ENCODE measurements around the gene PTPRK. TPM values are rescaled to one million over a fixed set of nuclear protein-coding genes. Genes with fewer than 3 reads are reported as not detected.

Gene PTPRK
- polyA plus RNA-seq, 3 donors = 0.01 TPM; not detected in 2

GRCh38 chr6:127966616-127967015 lies 553.8 kb downstream of the PTPRK start:
- H3K9me3 ChIP-seq (replicated peaks in 1 of 2; ENCODE audit: control insufficient read depth in 1 of 2, insufficient read depth in 1 of 2, low read length in 2 of 2) = no peaks in the 10 kb centered on the region
- no peak overlapping the region for H3K27ac ChIP-seq (ENCODE audit: low read depth in 1 of 2, low read length in 2 of 2)
- H3K79me2 ChIP-seq (ENCODE audit: insufficient read depth, low read length) = no peaks in the 10 kb centered on the region
- no peaks in the 10 kb centered on the region for H3K4me1 Mint-ChIP-seq
- H3K27me3 ChIP-seq (ENCODE audit: control insufficient read depth in 2 of 2, insufficient read depth in 2 of 2, low read length in 2 of 2) = no peaks in the 10 kb centered on the region
- H3K4me3 Mint-ChIP-seq = no peak overlapping the region
- no peak overlapping the region for H3K4me3 ChIP-seq (replicated peaks in 1 of 3; ENCODE audit: low read depth in 2 of 3, low read length in 3 of 3)
- peaks cover 0 to 4% (median 0%) of the 10 kb centered on the region in 7 donors for H3K9me3 Mint-ChIP-seq
- no peak for DNase-seq
- intact Hi-C loops (cut with micrococcal nuclease) = no loop called here
- H3K27ac Mint-ChIP-seq = no peak overlapping the region
- no peak overlapping the region for H2AFZ ChIP-seq (ENCODE audit: insufficient read depth, low read depth, low read length, poor library complexity, severe bottlenecking)
- H3K36me3 Mint-ChIP-seq = no peaks in the 10 kb centered on the region
- no peaks in the 10 kb centered on the region for H3K4me1 ChIP-seq (ENCODE audit: control insufficient read depth in 1 of 2, insufficient read depth in 2 of 2, low read length in 2 of 2)
- TF ChIP-seq, protein P1, sequence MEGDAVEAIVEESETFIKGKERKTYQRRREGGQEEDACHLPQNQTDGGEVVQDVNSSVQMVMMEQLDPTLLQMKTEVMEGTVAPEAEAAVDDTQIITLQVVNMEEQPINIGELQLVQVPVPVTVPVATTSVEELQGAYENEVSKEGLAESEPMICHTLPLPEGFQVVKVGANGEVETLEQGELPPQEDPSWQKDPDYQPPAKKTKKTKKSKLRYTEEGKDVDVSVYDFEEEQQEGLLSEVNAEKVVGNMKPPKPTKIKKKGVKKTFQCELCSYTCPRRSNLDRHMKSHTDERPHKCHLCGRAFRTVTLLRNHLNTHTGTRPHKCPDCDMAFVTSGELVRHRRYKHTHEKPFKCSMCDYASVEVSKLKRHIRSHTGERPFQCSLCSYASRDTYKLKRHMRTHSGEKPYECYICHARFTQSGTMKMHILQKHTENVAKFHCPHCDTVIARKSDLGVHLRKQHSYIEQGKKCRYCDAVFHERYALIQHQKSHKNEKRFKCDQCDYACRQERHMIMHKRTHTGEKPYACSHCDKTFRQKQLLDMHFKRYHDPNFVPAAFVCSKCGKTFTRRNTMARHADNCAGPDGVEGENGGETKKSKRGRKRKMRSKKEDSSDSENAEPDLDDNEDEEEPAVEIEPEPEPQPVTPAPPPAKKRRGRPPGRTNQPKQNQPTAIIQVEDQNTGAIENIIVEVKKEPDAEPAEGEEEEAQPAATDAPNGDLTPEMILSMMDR (IDR thresholded peaks at IDR 0.05) = no peak
- H3K36me3 ChIP-seq (replicated peaks in 1 of 2; ENCODE audit: control insufficient read depth in 1 of 2, insufficient read depth in 2 of 2, low read length in 2 of 2) = no peaks in the 10 kb centered on the region
- peaks cover 0 to 2% (median 0%) of the 10 kb centered on the region in 3 donors for H3K27me3 Mint-ChIP-seq (ENCODE audit: low read depth in 3 of 3)
- no peak overlapping the region for H3K4me2 ChIP-seq (replicated peaks; ENCODE audit: extremely low read depth, low read length, poor library complexity, severe bottlenecking)
- WGBS (ENCODE audit: insufficient coverage) = no CpG with 5 or more reads among the region's 1 CpG
- H3K9ac ChIP-seq (ENCODE audit: insufficient read depth, low read length, poor library complexity, severe bottlenecking) = no peak overlapping the region
- no peaks in the 10 kb centered on the region for H4K20me1 ChIP-seq (ENCODE audit: insufficient read depth, low read length)

GRCh38 chr6:127963495-127963894 lies 556.9 kb downstream of the PTPRK start:
- Histone ChIP-seq H3K27me3 (ENCODE audit: control insufficient read depth in 2 of 2, insufficient read depth in 2 of 2, low read length in 2 of 2) (no peaks in the 10 kb centered on the region), H3K9me3 (replicated peaks in 1 of 2; ENCODE audit: control insufficient read depth in 1 of 2, insufficient read depth in 1 of 2, low read length in 2 of 2) (no peaks in the 10 kb centered on the region), H3K79me2 (ENCODE audit: insufficient read depth, low read length) (no peaks in the 10 kb centered on the region), H4K20me1 (ENCODE audit: insufficient read depth, low read length) (no peaks in the 10 kb centered on the region), H3K9ac (ENCODE audit: insufficient read depth, low read length, poor library complexity, severe bottlenecking) (no peak overlapping the region), H3K4me3 (replicated peaks in 1 of 3; ENCODE audit: low read depth in 2 of 3, low read length in 3 of 3) (no peak overlapping the region), H3K27ac (ENCODE audit: low read depth in 1 of 2, low read length in 2 of 2) (no peak overlapping the region), H3K4me1 (ENCODE audit: control insufficient read depth in 1 of 2, insufficient read depth in 2 of 2, low read length in 2 of 2) (no peaks in the 10 kb centered on the region), H3K36me3 (replicated peaks in 1 of 2; ENCODE audit: control insufficient read depth in 1 of 2, insufficient read depth in 2 of 2, low read length in 2 of 2) (no peaks in the 10 kb centered on the region), H2AFZ (ENCODE audit: insufficient read depth, low read depth, low read length, poor library complexity, severe bottlenecking) (no peak overlapping the region), H3K4me2 (replicated peaks; ENCODE audit: extremely low read depth, low read length, poor library complexity, severe bottlenecking) (no peak overlapping the region)
- DNase-seq = no peak
- no peaks in the 10 kb centered on the region for H3K36me3 Mint-ChIP-seq
- peaks cover 0 to 2% (median 0%) of the 10 kb centered on the region in 3 donors for H3K27me3 Mint-ChIP-seq (ENCODE audit: low read depth in 3 of 3)
- TF ChIP-seq, protein P1 (IDR thresholded peaks at IDR 0.05) = no peak
- no peak overlapping the region for H3K27ac Mint-ChIP-seq
- no peaks in the 10 kb centered on the region for H3K4me1 Mint-ChIP-seq
- intact Hi-C loops (cut with micrococcal nuclease) = no loop called here
- WGBS (ENCODE audit: insufficient coverage) = no CpG with 5 or more reads among the region's 4 CpGs
- H3K4me3 Mint-ChIP-seq = no peak overlapping the region
- H3K9me3 Mint-ChIP-seq = peaks cover 0 to 6% (median 0%) of the 10 kb centered on the region in 7 donors

Data from CD14-positive monocyte (primary cell).